Activated CD4-positive, CD25-positive, alpha-beta regulatory T cell treated with anti-CD3 and anti-CD28 coated beads, Interleukin-2, amount 50 U/mL, for 72 hours (primary cell): ENCODE data around the gene SMAD2.

Experiments used
- DNase-seq: peaks from one replicate; pipeline ENCODE4 v3.0.0; 2021

The SMAD2 gene

GRCh38 chr18:47931718-47932103 lies 1.3 kb upstream of the SMAD2 start:
- no peak for DNase-seq

- DNase-seq = peak; percentile 94
Measured at GRCh38 chr18:47930931-47931717, 665 bp upstream of the SMAD2 start.

GRCh38 chr18:47929681-47930198 lies 719 bp downstream of the SMAD2 start:
- DNase-seq = no peak

GRCh38 chr18:47928466-47928865 lies 2.0 kb downstream of the SMAD2 start:
- DNase-seq = no peak

GRCh38 chr18:47926101-47926850 lies 4.2 kb downstream of the SMAD2 start:
- no peak for DNase-seq

- no peak for DNase-seq
Measured at GRCh38 chr18:47919916-47920315, 10.5 kb downstream of the SMAD2 start.

- DNase-seq = no peak
Measured at GRCh38 chr18:47917923-47918610, 12.4 kb downstream of the SMAD2 start.

GRCh38 chr18:47915930-47916329 lies 14.5 kb downstream of the SMAD2 start:
- no peak for DNase-seq

- DNase-seq = no peak
Measured at GRCh38 chr18:47915229-47915628, 15.2 kb downstream of the SMAD2 start.

GRCh38 chr18:47912794-47913585 lies 17.5 kb downstream of the SMAD2 start:
- DNase-seq = no peak

GRCh38 chr18:47912343-47912742 lies 18.1 kb downstream of the SMAD2 start:
- no peak for DNase-seq

GRCh38 chr18:47911877-47912276 lies 18.6 kb downstream of the SMAD2 start:
- no peak for DNase-seq

- no peak for DNase-seq
Measured at GRCh38 chr18:47909484-47909883, 21.0 kb downstream of the SMAD2 start.

GRCh38 chr18:47908592-47908991 lies 21.9 kb downstream of the SMAD2 start:
- no peak for DNase-seq

- DNase-seq = no peak
Measured at GRCh38 chr18:47906408-47906807, 24.1 kb downstream of the SMAD2 start.

GRCh38 chr18:47903809-47904208 lies 26.6 kb downstream of the SMAD2 start:
- no peak for DNase-seq

- no peak for DNase-seq
Measured at GRCh38 chr18:47901624-47902362, 28.7 kb downstream of the SMAD2 start.

- DNase-seq = no peak
Measured at GRCh38 chr18:47899107-47899840, 31.2 kb downstream of the SMAD2 start.

- no peak for DNase-seq
Measured at GRCh38 chr18:47898696-47899095, 31.8 kb downstream of the SMAD2 start.

- DNase-seq = no peak
Measured at GRCh38 chr18:47898055-47898454, 32.4 kb downstream of the SMAD2 start.

GRCh38 chr18:47895565-47896250 lies 34.8 kb downstream of the SMAD2 start:
- no peak for DNase-seq
